ENCODE data around the gene UROS.

The UROS gene

GRCh38 chr10:125785791-125786190 is 37.3 kb downstream of the UROS start:
- DNase-seq: no peak

- no peak for DNase-seq
Measured at GRCh38 chr10:125783957-125784356, 39.1 kb downstream of the UROS start.

- no peak for DNase-seq
Measured at GRCh38 chr10:125783408-125783807, 39.6 kb downstream of the UROS start.

- DNase-seq: no peak
Measured at GRCh38 chr10:125782616-125783015, 40.4 kb downstream of the UROS start.

GRCh38 chr10:125782054-125782453 is 41.0 kb downstream of the UROS start:
- no peak for DNase-seq

- DNase-seq: no peak
Measured at GRCh38 chr10:125781374-125781773, 41.7 kb downstream of the UROS start.

GRCh38 chr10:125779403-125780327 is 43.4 kb downstream of the UROS start:
- DNase-seq: no peak

- no peak for DNase-seq
Measured at GRCh38 chr10:125778556-125778955, 44.5 kb downstream of the UROS start.

GRCh38 chr10:125777806-125778205 is 45.3 kb downstream of the UROS start:
- DNase-seq: no peak

- DNase-seq: no peak
Measured at GRCh38 chr10:125775491-125776106, 47.5 kb downstream of the UROS start, which contains the start of gene MMP21. MMP21 (minus strand) TSS chr10:125775821; CDS start chr10:125775821, 0 bp downstream.

- no peak for DNase-seq
Measured at GRCh38 chr10:125774581-125775191, 48.4 kb downstream of the UROS start.

GRCh38 chr10:125773687-125774543 is 49.1 kb downstream of the UROS start:
- no peak for DNase-seq

GRCh38 chr10:125772864-125773180 is 50.2 kb downstream of the UROS start:
- no peak for DNase-seq

- DNase-seq: no peak
Measured at GRCh38 chr10:125772112-125772863, 50.8 kb downstream of the UROS start.

GRCh38 chr10:125770844-125771243 is 52.2 kb downstream of the UROS start:
- DNase-seq: no peak

- no peak for DNase-seq
Measured at GRCh38 chr10:125769175-125769574, 53.9 kb downstream of the UROS start.

- no peak for DNase-seq
Measured at GRCh38 chr10:125768219-125768855, 54.7 kb downstream of the UROS start.

- DNase-seq: no peak
Measured at GRCh38 chr10:125766511-125766910, 56.5 kb downstream of the UROS start.

GRCh38 chr10:125765835-125766234 is 57.2 kb downstream of the UROS start:
- DNase-seq: no peak

GRCh38 chr10:125762692-125763648 is 60.1 kb downstream of the UROS start:
- DNase-seq: no peak

Measured in GOT3 (cell line).